GM12874 (cell line): Measurements from ENCODE around the gene HGFAC.

Experiments
- CTCF ChIP-seq: IDR thresholded peaks from 2 replicates; pipeline ENCODE4 v1.5.1; 2011; ENCODE audit warnings: low read depth, mild to moderate bottlenecking, control low read depth, low read length, moderate library complexity; ENCODE audit not compliant: insufficient read depth

The HGFAC gene

DNA sequence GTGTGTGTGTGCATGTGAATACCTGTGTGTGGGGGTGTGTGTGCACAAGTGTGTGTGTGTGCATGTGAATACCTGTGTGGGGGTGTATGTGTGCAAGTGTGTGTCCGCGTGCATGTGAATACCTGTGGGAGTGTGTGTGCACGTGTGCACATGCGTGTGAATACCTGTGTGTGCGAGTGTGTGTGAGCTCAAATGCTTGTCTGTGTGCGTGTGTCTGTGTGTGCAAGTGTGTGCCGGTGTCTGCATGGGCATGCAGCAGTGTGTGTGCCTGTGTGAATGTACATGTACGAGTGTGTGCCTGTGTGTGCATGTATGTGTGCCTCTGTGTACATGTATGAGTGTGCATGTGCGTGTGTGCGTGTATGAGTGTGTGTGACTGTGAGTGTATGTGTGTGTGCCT is 26.4 kb downstream of the HGFAC start:
- TF ChIP-seq CTCF: no peak

DNA sequence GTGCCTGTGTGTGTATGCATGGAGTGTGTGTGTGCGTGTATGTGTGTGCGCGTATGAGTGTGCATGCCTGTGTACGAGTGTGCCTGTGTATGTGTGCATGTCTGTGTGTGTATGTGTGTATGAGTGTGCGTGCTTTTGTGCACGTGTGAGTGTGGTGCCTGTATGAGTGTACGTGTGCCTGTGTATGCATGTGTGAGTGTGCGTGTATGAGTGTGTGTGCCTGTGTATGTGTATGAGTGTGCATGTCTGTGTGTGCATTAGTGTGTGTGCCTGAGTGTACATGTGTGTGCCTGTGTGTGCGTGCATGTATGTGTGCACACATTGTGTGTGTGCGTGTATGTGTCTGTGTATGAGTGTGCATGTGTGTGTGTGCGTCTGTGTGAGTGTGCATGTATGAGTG is 27.0 kb downstream of the HGFAC start:
- TF ChIP-seq CTCF: no peak

DNA sequence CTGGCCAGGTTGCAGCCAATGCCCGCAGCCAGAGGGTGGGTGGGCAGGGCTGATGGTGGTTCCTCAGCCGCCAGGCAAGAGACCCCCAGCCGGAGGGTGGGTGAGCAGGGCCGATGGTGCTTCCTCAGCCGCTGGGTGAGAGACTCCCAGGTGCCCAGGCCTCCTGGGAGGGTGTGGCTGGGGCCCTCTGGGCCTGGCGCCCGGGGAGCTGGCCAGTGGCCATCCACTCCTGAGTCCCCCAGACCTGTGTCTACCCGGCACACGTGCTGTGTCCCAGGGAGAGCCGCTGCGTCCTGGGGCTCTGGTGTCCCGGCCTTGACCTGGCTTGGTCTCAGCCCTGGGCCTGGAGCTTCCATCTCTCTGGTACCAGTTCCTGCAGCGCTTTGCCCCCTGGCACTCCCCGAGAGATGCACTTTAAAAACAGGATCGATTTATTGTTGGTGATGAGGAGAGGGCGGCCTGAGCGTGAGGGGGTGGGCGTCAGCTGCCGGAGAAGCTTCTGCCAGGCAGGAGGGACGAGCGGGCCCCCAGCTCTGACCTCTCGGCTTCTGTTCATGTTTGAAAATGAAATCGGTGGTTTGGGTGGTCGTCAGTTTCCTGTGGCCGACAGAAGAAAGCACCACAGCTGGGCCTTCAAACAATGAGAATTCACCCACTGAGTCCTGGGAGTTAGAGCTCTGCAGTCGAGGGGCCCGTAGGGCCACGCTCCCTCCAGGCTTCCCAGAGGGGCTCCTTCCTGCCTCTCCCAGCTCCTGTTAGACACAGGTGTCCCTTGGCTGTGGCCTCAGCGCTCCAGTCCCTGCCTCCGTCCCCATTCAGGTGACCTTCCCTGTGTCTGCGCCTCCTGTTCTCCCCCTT is 27.8 kb downstream of the HGFAC start:
- TF ChIP-seq CTCF: no peak

- TF ChIP-seq CTCF: no peak
Measured at GRCh38 chr4:3470244-3471097, 28.7 kb downstream of the HGFAC start.

GRCh38 chr4:3471098-3471760 is 29.5 kb downstream of the HGFAC start:
- TF ChIP-seq CTCF: no peak

- no peak for TF ChIP-seq CTCF
Measured at GRCh38 chr4:3471886-3472285, 30.1 kb downstream of the HGFAC start.
